T-helper 2 cell (primary cell): ENCODE data around the gene MPHOSPH6.
"Not testable (repeated sequence)": the region's sequence is repeated elsewhere in the genome, so short reads cannot be mapped to it uniquely, and the experiment has no call there.

Experiments used
- DNase-seq, 5 experiments: peaks; one replicate each; pipeline versions ENCODE4 v3.0.0 to v3.0.0-alpha.2; 2012 to 2022

The MPHOSPH6 gene

DNA sequence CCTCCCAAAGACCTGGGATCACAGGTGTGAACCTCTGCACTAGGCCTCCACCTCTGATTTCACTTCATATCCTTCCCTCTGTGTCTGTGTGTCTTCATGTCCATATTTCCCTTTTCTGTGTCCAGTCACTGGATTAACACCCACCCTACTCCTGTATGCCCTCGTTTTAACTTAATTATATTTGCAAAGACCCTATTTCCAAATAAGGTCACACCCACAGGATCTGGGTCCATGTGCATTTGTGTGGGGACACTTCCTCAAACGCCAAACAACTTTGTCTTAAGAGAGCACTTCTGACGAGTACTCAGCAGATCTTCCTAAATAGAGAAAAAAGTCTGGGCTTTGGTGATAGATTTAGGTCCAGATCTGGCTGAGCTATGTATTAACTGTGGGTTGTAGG, 56.3 kb downstream of the MPHOSPH6 start:
- no peak for DNase-seq

GRCh38 chr16:82111944-82112343, 58.1 kb downstream of the MPHOSPH6 start:
- DNase-seq = no peak

DNA sequence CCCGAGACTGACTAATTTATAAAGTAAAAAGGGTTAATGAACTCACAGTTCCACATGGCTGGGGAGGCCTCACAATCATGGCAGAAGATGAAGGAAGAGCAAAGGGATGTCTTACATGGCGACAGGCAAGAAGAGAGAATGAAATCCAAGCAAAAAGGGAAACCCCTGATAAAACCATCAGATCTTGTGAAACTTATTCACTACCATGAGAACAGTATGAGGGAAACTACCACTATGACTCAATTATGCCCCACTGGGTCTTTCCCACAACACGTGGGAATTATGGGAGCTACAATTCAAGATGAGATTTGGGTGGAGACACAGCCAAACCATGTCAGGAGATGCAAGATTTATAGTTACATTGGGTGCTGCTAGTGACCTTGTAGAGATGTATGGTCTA, 60.8 kb downstream of the MPHOSPH6 start:
- not testable (repeated sequence) for DNase-seq

DNA sequence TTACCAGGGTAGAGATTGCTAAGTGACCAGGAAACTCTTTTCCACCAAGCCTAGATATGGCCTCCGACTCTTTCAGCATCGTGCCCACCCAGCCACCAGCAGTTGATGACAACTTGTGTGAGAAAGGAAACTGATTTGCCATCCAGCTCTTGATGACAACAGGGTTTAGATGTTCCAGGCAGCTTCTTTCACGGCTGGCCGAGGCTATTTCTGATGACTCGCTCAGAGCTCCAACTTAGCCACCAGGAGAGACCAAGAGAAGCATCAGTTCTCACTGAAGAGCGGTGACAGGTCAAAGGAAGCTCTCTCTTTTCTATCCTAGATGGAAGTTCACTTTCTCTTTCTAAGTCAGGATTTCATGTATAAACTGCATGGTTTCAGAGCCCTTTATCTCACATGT, 61.2 kb downstream of the MPHOSPH6 start:
- DNase-seq = no peak

DNA sequence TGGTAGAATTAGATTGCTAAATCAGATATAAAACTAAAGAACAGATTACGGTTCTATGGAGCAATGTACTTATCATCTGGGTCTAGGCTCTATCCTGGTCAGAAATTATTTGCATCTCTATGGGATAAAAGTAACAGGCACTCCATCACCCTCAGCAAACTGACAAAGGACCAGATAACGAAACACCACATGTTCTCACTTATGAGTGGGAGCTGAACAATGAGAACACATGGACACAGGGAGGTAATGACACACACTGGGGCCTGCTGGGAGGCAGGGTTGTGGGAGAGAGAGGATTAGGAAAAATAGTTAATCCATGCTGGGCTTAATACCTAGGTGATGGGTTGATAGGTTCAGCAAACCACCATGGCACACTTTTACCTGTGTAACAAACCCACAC, 61.9 kb downstream of the MPHOSPH6 start:
- no peak for DNase-seq

DNA sequence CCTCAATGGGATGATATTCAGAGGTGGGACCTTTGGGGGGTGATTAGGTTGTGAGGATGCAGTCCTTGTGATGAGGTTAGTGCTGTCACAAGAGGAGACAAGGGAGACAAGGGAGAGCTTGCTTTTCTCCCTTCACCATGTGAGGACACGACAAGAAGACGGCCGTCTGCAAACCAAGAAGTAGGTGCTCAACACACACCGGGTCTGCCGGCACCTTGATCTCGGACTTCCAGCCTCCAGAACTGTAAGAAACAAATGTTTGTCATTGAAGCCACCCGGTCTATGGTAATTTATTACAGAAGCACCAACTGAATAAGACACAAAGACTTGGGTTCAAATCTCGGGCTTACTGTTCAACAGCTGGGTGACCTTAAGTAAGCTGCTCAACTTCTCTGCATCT, 64.9 kb downstream of the MPHOSPH6 start:
- no peak for DNase-seq
